Liver (tissue), 9 donors: Measurements from ENCODE around the gene MED27. TPM values are rescaled to one million over a fixed set of nuclear protein-coding genes. Genes with fewer than 3 reads are reported as not detected.

Source experiments
- DNase-seq: peaks from one replicate; pipeline ENCODE4 v3.0.0-alpha.2; 2017; ENCODE audit warnings: low spot score
- H3K27ac ChIP-seq, 2 donors: one replicate each; pipeline ENCODE4 v1.7.0; 2013; ENCODE audit warnings: inconsistent platforms in 2 of 2, low read length in 2 of 2, control low read depth in 1 of 2, low read depth in 1 of 2, mild to moderate bottlenecking in 1 of 2
- H3K27me3 ChIP-seq, 4 donors: one replicate each; pipeline versions ENCODE4 v1.6.1 to v1.7.0; 2013; ENCODE audit warnings: low read length in 3 of 4, inconsistent platforms in 1 of 4, mild to moderate bottlenecking in 1 of 4, moderate library complexity in 1 of 4; ENCODE audit not compliant: control insufficient read depth in 4 of 4, insufficient read depth in 4 of 4
- H3K36me3 ChIP-seq, 4 donors: one replicate each; pipeline versions ENCODE4 v1.6.1 to v1.7.0; 2013; ENCODE audit warnings: low read length in 3 of 4, mild to moderate bottlenecking in 3 of 4, low read depth in 1 of 4, moderate library complexity in 1 of 4; ENCODE audit not compliant: control insufficient read depth in 4 of 4, insufficient read depth in 3 of 4
- H3K4me1 ChIP-seq, 4 donors: one replicate each; pipeline versions ENCODE4 v1.6.1 to v1.7.0; 2013; ENCODE audit warnings: low read length in 3 of 4, mild to moderate bottlenecking in 3 of 4, moderate library complexity in 1 of 4; ENCODE audit not compliant: control insufficient read depth in 4 of 4, insufficient read depth in 4 of 4
- H3K4me3 ChIP-seq, 3 donors: one replicate each; pipeline versions ENCODE4 v1.6.1 to v1.7.0; 2013; ENCODE audit warnings: low read length in 3 of 3, control low read depth in 1 of 3, low read depth in 1 of 3, mild to moderate bottlenecking in 1 of 3
- H3K9ac ChIP-seq, 2 donors: one replicate each; pipeline ENCODE4 v1.7.0; 2013; ENCODE audit warnings: low read length in 2 of 2, mild to moderate bottlenecking in 2 of 2, moderate library complexity in 2 of 2, control low read depth in 1 of 2, low read depth in 1 of 2
- H3K9me3 ChIP-seq, 4 donors: one replicate each; pipeline versions ENCODE4 v1.6.1 to v1.7.0; 2013; ENCODE audit warnings: low read length in 3 of 4; ENCODE audit not compliant: control insufficient read depth in 4 of 4
- ATF3 ChIP-seq: IDR thresholded peaks from 2 replicates; pipeline ENCODE4 v1.6.1; 2016; ENCODE audit warnings: antibody characterized with exemption
- CTCF ChIP-seq: fragments of 150-350 bp; IDR thresholded peaks from 2 replicates; pipeline ENCODE4 v1.5.1; 2017; ENCODE audit warnings: improper control_type of control experiment, low read depth, low read length; ENCODE audit not compliant: missing input control
- EGR1 ChIP-seq, 2 donors: IDR thresholded peaks; 2 replicates each; pipeline ENCODE4 v1.6.1; 2016 to 2018; ENCODE audit warnings: antibody characterized with exemption in 2 of 2, low read depth in 2 of 2
- FOXA1 ChIP-seq: IDR thresholded peaks from 2 replicates; pipeline ENCODE4 v1.6.1; 2016; ENCODE audit warnings: antibody characterized with exemption
- FOXA2 ChIP-seq: IDR thresholded peaks from 2 replicates; pipeline ENCODE4 v1.6.1; 2016; ENCODE audit warnings: antibody characterized with exemption
- GABPA ChIP-seq, 2 donors: IDR thresholded peaks in 1 of 2; conservative IDR thresholded peaks in 1 of 2; 2 replicates each; pipeline ENCODE4 v1.6.1; 2016; ENCODE audit warnings: antibody characterized with exemption in 2 of 2, mild to moderate bottlenecking in 1 of 2, moderate library complexity in 1 of 2
- HNF4G ChIP-seq: IDR thresholded peaks from 2 replicates; pipeline ENCODE4 v1.6.1; 2016; ENCODE audit warnings: antibody characterized with exemption
- JUND ChIP-seq, 2 donors: IDR thresholded peaks; 2 replicates each; pipeline ENCODE4 v1.6.1; 2016; ENCODE audit warnings: antibody characterized with exemption in 2 of 2
- MAX ChIP-seq: IDR thresholded peaks from 2 replicates; pipeline ENCODE4 v1.6.1; 2016; ENCODE audit warnings: antibody characterized with exemption
- NR2F2 ChIP-seq: IDR thresholded peaks from 2 replicates; pipeline ENCODE4 v1.6.1; 2016; ENCODE audit warnings: antibody characterized with exemption
- RAD21 ChIP-seq, 2 donors: IDR thresholded peaks; 2 replicates each; pipeline ENCODE4 v1.6.1; 2016; ENCODE audit warnings: antibody characterized with exemption in 2 of 2, mild to moderate bottlenecking in 2 of 2
- REST ChIP-seq: IDR thresholded peaks from 2 replicates; pipeline ENCODE4 v1.6.1; 2016; ENCODE audit warnings: antibody characterized with exemption, mild to moderate bottlenecking
- RXRA ChIP-seq, 2 donors: IDR thresholded peaks; 2 replicates each; pipeline ENCODE4 v1.6.1; 2017 to 2018; ENCODE audit warnings: antibody characterized with exemption in 2 of 2, mild to moderate bottlenecking in 1 of 2
- SP1 ChIP-seq: IDR thresholded peaks from 2 replicates; pipeline ENCODE4 v1.6.1; 2018; ENCODE audit warnings: antibody characterized with exemption, mild to moderate bottlenecking
- TAF1 ChIP-seq: conservative IDR thresholded peaks from 2 replicates; pipeline ENCODE4 v1.6.1; 2016; ENCODE audit warnings: antibody characterized with exemption, mild to moderate bottlenecking
- YY1 ChIP-seq: IDR thresholded peaks from 2 replicates; pipeline ENCODE4 v1.6.1; 2016; ENCODE audit warnings: antibody characterized with exemption, mild to moderate bottlenecking
- WGBS: extraction: QIAGEN DNeasy Blood & Tissue Kit; methylation state at CpG from one replicate; pipeline ENCODE4 v1.1.7; 2013; 5-methylcytosine and 5-hydroxymethylcytosine counted together
- polyA plus RNA-seq, 2 donors: library from polyadenylated mRNA; stranded (reverse) in 1 of 2; unstranded in 1 of 2; fragments of 200-250 nt in 1 of 2; fragments of >200 nt in 1 of 2; fragmentation: Nextera tagmentation in 1 of 2; extraction: Ambion mirVana in 1 of 2; gene quantifications; one replicate each; pipeline versions ENCODE4 v1.2.1 to v1.2.3, GENCODE V29; 2013 to 2015
- total RNA-seq, 2 donors: library from RNA; depleted of rRNA; stranded (reverse); fragments of >200 nt; gene quantifications; one replicate each; pipeline ENCODE4 v1.2.3, GENCODE V29; 2014
- TF ChIP-seq, protein P1 (sequence below): IDR thresholded peaks from 2 replicates; pipeline ENCODE4 v1.6.1; 2016; ENCODE audit warnings: antibody characterized with exemption
- donor health status: healthy.
- donor health status: healthy.
- donor health status: healthy.
- donor health status: healthy.
- donor health status: healthy.

MED27 gene
- total and polyA plus RNA-seq, 4 donors = 4.6 to 7.9 (median 5.5) TPM

DNA sequence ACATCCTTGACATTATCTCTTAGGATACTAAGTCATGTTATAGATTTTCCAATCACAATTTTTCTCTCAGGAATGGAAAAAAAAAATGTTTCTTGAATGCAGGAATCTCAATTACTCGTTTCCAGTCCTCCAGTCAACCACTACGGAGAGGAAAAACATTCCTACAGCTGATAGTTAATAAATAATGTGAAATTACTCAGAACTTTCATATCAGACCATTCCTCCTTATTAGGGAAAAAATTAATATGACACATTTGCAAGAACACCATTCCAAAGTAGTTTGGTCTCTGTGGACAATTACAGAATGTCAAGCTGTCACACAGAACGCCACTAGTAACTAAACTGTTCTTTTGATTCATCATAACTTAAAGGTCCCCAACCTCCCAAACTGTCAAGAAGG lies 31.5 kb downstream of the MED27 start:
- no peak overlapping the region for H3K27ac ChIP-seq
- no peaks in the 10 kb centered on the region for H3K4me1 ChIP-seq
- H3K4me3 ChIP-seq = no peak overlapping the region
- WGBS = 95% methylated on average over 3 of the region's 3 CpGs
- DNase-seq = no peak
- H3K27me3 ChIP-seq = no peaks in the 10 kb centered on the region
- no peak overlapping the region for H3K9ac ChIP-seq
- H3K9me3 ChIP-seq = no peaks in the 10 kb centered on the region
- no peaks in the 10 kb centered on the region for H3K36me3 ChIP-seq
- no peak for TF ChIP-seq EGR1 (IDR thresholded peaks at IDR 0.05; ENCODE audit: low read depth in 2 of 2)

DNA sequence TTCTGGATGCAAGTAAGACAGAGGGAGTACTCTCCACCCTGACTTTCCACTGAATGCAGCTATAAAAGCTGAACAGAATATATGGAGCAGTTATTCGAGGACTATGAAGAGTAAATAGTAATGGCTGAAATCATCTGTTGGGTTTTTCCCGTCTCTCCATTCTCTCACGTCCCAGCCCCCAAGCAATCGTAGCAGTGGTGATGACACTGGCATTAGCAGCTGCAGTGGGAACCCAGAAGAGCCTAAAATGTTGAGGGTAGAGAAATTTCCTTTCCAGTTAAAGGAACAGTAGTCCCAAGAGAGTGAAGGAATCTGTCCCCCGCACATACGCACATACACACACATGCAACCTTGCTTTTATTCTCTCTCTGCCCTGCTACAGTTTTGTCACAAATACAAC lies 33.2 kb downstream of the MED27 start:
- Histone ChIP-seq H3K9me3 (no peaks in the 10 kb centered on the region), H3K27me3 (no peaks in the 10 kb centered on the region), H3K27ac (no peak overlapping the region), H3K9ac (no peak overlapping the region), H3K36me3 (no peaks in the 10 kb centered on the region), H3K4me3 (no peak overlapping the region), H3K4me1 (no peaks in the 10 kb centered on the region)
- no peak for DNase-seq
- TF ChIP-seq RAD21 (IDR thresholded peaks at IDR 0.05) (no peak), HNF4G (no peak), REST (no peak), JUND (IDR thresholded peaks at IDR 0.05) (no peak), TAF1 (no peak), RXRA (IDR thresholded peaks at IDR 0.05) (no peak), FOXA2 (no peak), FOXA1 (no peak), MAX (no peak), EGR1 (IDR thresholded peaks at IDR 0.05; ENCODE audit: low read depth in 2 of 2) (no peak), ATF3 (no peak), CTCF (no peak), NR2F2 (no peak), SP1 (no peak), GABPA (IDR thresholded peaks at IDR 0.05 in 1 of 2, conservative IDR thresholded peaks at IDR 0.05 in 1 of 2) (no peak), YY1 (no peak)
- TF ChIP-seq, protein P1, sequence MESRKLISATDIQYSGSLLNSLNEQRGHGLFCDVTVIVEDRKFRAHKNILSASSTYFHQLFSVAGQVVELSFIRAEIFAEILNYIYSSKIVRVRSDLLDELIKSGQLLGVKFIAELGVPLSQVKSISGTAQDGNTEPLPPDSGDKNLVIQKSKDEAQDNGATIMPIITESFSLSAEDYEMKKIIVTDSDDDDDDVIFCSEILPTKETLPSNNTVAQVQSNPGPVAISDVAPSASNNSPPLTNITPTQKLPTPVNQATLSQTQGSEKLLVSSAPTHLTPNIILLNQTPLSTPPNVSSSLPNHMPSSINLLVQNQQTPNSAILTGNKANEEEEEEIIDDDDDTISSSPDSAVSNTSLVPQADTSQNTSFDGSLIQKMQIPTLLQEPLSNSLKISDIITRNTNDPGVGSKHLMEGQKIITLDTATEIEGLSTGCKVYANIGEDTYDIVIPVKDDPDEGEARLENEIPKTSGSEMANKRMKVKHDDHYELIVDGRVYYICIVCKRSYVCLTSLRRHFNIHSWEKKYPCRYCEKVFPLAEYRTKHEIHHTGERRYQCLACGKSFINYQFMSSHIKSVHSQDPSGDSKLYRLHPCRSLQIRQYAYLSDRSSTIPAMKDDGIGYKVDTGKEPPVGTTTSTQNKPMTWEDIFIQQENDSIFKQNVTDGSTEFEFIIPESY = no peak
- 81% methylated on average over 6 of the region's 6 CpGs for WGBS
